Measurements from ENCODE around the gene KRT71.

Gene KRT71

DNA sequence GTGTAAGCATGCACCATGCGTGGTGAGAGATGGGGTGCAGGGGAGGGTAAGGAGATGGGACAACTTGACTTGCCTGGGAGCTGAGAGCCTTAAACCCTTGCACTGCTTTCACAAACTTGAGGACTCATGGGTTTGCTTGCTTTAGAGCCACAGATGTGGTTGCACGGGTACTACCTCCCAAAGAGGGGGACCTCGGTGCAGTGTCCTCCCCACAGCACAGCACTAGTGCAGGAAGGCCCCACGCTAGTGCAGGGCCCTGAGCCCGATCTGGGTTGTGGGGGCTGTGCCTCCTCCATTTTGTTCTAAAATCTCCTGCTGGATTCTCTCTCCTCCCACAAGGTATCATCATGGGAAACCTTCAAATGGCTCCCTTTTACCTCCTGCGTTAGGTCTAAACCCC lies 37.1 kb upstream of the KRT71 start:
- TF ChIP-seq CTCF (IDR thresholded peaks at IDR 0.05), result no peak

DNA sequence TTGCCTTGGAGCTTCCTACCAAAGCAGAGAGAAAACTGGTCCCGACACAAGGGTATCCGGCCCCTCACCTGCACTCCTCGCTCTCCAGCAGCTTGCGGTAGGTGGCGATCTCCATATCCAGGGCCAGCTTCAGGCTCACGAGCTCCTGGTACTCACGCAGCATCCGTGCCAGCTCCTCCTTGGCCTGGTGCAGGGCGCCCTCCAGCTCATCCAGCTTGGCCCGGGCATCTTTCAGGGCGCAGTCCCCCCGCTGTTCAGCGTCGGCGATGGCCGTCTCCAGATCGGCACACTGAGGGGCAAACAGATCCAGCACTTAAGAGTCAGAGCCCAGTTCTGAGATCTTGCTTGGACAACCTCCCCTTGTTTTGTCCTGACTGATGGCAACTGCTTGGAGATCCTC lies 34.6 kb upstream of the KRT71 start:
- TF ChIP-seq CTCF (IDR thresholded peaks at IDR 0.05), result no peak

- TF ChIP-seq CTCF (IDR thresholded peaks at IDR 0.05), result no peak
These were observed 33.0 kb upstream of the KRT71 start for GRCh38 chr12:52585946-52586345.

DNA sequence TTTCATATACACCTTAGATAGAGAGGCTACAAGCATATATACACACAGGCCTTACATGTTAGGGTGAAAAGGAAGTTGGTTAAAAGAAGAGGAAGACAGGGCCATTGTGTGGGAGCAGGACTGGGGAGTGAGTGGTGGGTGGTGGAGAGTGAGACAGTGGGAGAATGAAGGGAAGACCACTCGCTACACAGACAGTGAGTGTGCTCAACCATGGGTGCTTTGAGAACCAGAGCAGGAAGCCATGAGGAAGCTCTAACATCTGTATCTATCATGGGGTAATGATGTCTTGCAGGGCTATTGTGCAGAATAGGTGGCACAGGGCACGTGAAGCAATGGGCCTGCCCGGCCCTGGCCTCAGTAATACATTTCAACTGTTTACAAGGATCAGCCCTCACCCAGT lies 32.1 kb upstream of the KRT71 start:
- TF ChIP-seq CTCF (IDR thresholded peaks at IDR 0.05), result no peak

- TF ChIP-seq CTCF (IDR thresholded peaks at IDR 0.05), result no peak
These were observed 31.3 kb upstream of the KRT71 start for GRCh38 chr12:52584156-52584682.

- peak; percentile 82 for TF ChIP-seq CTCF (IDR thresholded peaks at IDR 0.05)
These were observed 30.1 kb upstream of the KRT71 start for GRCh38 chr12:52582971-52583456.

- no peak for TF ChIP-seq CTCF (IDR thresholded peaks at IDR 0.05)
These were observed 29.5 kb upstream of the KRT71 start for GRCh38 chr12:52582486-52582885.

- no peak for TF ChIP-seq CTCF (IDR thresholded peaks at IDR 0.05)
These were observed 28.5 kb upstream of the KRT71 start for GRCh38 chr12:52581481-52581880.
